Loucy (cell line): ENCODE measurements around the gene MYOT.

ENCODE experiments used
- CTCF ChIP-seq: fragments of 200-600 bp; sonication (generic); conservative IDR thresholded peaks from 2 replicates; pipeline ENCODE4 v1.5.1; 2014; ENCODE audit warnings: mild to moderate bottlenecking, antibody characterized with exemption, low read length
- EZH2phosphoT487 ChIP-seq: fragments of 200-600 bp; IDR thresholded peaks from 2 replicates; pipeline ENCODE4 v1.6.1; 2018; ENCODE audit warnings: antibody characterized with exemption, mild to moderate bottlenecking, moderate library complexity, borderline replicate concordance

- TF ChIP-seq CTCF = no peak
- no peak for TF ChIP-seq EZH2phosphoT487
Measured at GRCh38 chr5:137842296-137842695, 25.4 kb upstream of the MYOT start.
